Right lobe of liver (tissue), 6 donors: ENCODE measurements around the gene MTREX. TPM values are rescaled to one million over a fixed set of nuclear protein-coding genes. Genes with fewer than 3 reads are reported as not detected.

Experiments
- ATAC-seq, 4 donors: fragments of 200-7000 bp; cut with Tn5 transposase; one replicate each; pipeline ENCODE4 v1.9.1; 2020; ENCODE audit warnings: mild to moderate bottlenecking in 4 of 4, moderate library complexity in 4 of 4
- DNase-seq, 3 donors: peaks; one replicate each; pipeline ENCODE4 v3.0.0-alpha.2; 2020
- H3K27ac ChIP-seq, 3 donors: fragments of 200-600 bp; one replicate each; pipeline ENCODE4 v1.8.0; 2022
- H3K27me3 ChIP-seq, 2 donors: fragments of 200-600 bp; one replicate each; pipeline ENCODE4 v1.8.0; 2022
- H3K36me3 ChIP-seq, 4 donors: fragments of 200-600 bp; sonication (generic) in 1 of 4; one replicate each; pipeline versions ENCODE4 v1.5.1 to v1.8.0; 2017 to 2022; ENCODE audit warnings: control low read depth in 1 of 4
- H3K4me1 ChIP-seq, 4 donors: fragments of 200-600 bp; sonication (generic) in 1 of 4; one replicate each; pipeline versions ENCODE4 v1.5.1 to v1.8.0; 2017 to 2022; ENCODE audit warnings: control low read depth in 1 of 4
- H3K4me3 ChIP-seq, 3 donors: fragments of 200-600 bp; one replicate each; pipeline ENCODE4 v1.8.0; 2022
- H3K9me3 ChIP-seq, 4 donors: fragments of 200-600 bp; sonication (generic) in 1 of 4; one replicate each; pipeline versions ENCODE4 v1.5.1 to v1.8.0; 2017 to 2022; ENCODE audit warnings: control low read depth in 1 of 4
- POLR2A ChIP-seq: fragments of 450-650 bp; IDR thresholded peaks from one replicate; pipeline ENCODE4 v1.6.1; 2017; ENCODE audit warnings: antibody characterized with exemption, mild to moderate bottlenecking
- WGBS: methylation state at CpG from one replicate; pipeline ENCODE4 v1.1.6; 2018; ENCODE audit warnings: low coverage, low lambda C conversion rate; ENCODE audit not compliant: insufficient coverage; ENCODE audit errors: missing lambda C conversion rate; 5-methylcytosine and 5-hydroxymethylcytosine counted together
- intact Hi-C, 2 donors: fragments of 100-400 bp; cut with DNase I; formaldehyde crosslinking; loops; one replicate each; pipeline versions ENCODE4 v1.11.2 to v1.14.1; 2022
- total RNA-seq, 6 experiments: library from RNA; depleted of rRNA in 2 of 6; stranded (reverse); fragments of >200 nt in 2 of 6; fragmentation: NEBNext Ultra II Directional in 3 of 6; extraction: Animal tissue kit (Norgen Biotek cat#: 25700) in 3 of 6; gene quantifications; one replicate each; pipeline versions ENCODE4 v1.1.0 to v1.2.4, GENCODE V29; 2016 to 2023
- TF ChIP-seq, protein P1 (sequence below), 4 donors: fragments of 200-600 bp in 3 of 4; fragments of 450-650 bp in 1 of 4; IDR thresholded peaks; one replicate each; pipeline versions ENCODE4 v1.5.1 to v1.8.0; 2016 to 2022; ENCODE audit warnings: antibody characterized with exemption in 4 of 4, mild to moderate bottlenecking in 2 of 4
- donor health status: DM: no; HTN: yes; CAD: no.
- donor health status: DM: no; HTN: no; CAD: no.
- donor health status: DM: no; HTN: no; CAD: no.
- donor health status: DM: no; HTN: yes; CAD: no.
- donor health status: DM: no; HTN: yes; CAD: no.

The MTREX gene
- total RNA-seq, 6 experiments from 2014 or later, result 24.7 to 42.4 (median 31.9) TPM

DNA sequence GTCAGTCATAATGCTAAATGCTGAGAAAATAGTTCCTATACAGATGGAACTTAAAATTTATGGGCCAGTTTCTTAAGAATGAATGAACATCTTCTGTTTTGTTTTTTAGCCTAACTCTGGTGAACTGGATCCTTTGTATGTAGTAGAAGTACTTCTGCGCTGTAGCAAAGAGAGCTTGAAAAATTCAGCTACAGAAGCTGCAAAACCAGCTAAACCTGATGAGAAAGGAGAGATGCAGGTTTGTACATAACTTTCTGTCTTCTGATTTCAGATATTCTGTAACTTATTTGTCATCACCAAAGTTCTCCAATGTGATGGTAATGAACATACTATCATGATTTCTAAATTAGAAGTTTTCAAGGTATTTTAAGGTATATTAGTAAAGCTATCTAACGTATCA is 80.1 kb downstream of the MTREX start:
- WGBS, result 75% methylated on average over 2 of the region's 2 CpGs
- DNase-seq (no peak), ATAC-seq (no peak)

DNA sequence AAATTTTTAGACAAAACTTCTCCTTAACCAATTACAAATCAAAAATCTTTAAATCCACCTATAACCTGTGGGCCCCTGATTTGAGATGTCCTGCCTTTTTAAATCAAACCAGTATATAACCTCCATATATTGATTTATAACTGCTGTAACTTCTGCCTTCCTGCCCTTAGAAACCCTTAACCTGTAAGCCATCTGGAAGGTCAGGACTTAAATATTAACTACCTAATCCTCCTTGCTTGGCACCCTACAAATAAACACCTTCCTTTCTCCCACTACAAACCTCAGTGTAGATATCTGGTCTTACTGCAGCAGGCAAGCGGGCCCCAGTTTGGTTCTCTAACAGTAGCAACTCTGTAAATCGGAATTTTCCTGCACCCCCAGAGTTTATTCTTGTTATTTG is 83.9 kb downstream of the MTREX start:
- TF ChIP-seq, protein P1, sequence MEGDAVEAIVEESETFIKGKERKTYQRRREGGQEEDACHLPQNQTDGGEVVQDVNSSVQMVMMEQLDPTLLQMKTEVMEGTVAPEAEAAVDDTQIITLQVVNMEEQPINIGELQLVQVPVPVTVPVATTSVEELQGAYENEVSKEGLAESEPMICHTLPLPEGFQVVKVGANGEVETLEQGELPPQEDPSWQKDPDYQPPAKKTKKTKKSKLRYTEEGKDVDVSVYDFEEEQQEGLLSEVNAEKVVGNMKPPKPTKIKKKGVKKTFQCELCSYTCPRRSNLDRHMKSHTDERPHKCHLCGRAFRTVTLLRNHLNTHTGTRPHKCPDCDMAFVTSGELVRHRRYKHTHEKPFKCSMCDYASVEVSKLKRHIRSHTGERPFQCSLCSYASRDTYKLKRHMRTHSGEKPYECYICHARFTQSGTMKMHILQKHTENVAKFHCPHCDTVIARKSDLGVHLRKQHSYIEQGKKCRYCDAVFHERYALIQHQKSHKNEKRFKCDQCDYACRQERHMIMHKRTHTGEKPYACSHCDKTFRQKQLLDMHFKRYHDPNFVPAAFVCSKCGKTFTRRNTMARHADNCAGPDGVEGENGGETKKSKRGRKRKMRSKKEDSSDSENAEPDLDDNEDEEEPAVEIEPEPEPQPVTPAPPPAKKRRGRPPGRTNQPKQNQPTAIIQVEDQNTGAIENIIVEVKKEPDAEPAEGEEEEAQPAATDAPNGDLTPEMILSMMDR (IDR thresholded peaks at IDR 0.05), result no peak
- TF ChIP-seq POLR2A, result no peak
- 72% methylated on average over 2 of the region's 2 CpGs for WGBS
- Histone ChIP-seq H3K36me3 (no peaks in the 10 kb centered on the region), H3K4me1 (peaks cover 0 to 31% (median 12%) of the 10 kb centered on the region in 4 donors), H3K27ac (peak overlapping the region; percentile 72 to 92 (median 74)), H3K4me3 (no peak overlapping the region), H3K27me3 (no peaks in the 10 kb centered on the region), H3K9me3 (no peaks in the 10 kb centered on the region)
- intact Hi-C loops, result no loop called here
- peak; percentile 53 to 75 (median 74) for ATAC-seq
- no peak for DNase-seq

More for the DNA sequence above, 80.1 kb downstream of the MTREX start:
- Histone ChIP-seq H3K4me1 (peaks cover 0 to 41% (median 15%) of the 10 kb centered on the region in 4 donors), H3K27me3 (no peaks in the 10 kb centered on the region), H3K4me3 (no peak overlapping the region), H3K9me3 (no peaks in the 10 kb centered on the region), H3K27ac (peak overlapping the region in 1 of 3 donors; percentile 92), H3K36me3 (no peaks in the 10 kb centered on the region)
- intact Hi-C loops, result no loop called here
- TF ChIP-seq POLR2A, result no peak
- TF ChIP-seq, protein P1 (IDR thresholded peaks at IDR 0.05), result no peak

DNA sequence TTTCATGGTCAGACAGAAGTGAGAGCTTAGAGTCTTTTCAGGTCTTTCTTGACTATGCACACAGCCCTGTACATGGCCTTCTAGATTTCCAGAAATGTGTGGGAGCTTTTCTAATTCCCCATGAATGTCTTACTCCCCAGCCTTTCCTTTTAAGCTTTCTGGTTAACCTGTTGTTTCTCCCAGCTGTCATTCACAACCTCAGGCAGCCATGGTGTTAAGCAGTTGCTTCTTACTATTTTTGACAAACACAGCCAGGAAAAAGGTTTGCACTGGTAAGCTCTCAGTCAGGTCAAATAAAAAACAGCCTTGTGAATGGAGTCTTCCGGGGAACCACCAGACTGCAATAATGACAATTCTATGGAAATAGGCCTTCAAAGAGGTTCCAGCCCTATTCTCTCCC is 84.9 kb downstream of the MTREX start:
- H3K4me3 ChIP-seq, result no peak overlapping the region
- H3K9me3 ChIP-seq, result no peaks in the 10 kb centered on the region
- ATAC-seq, result no peak
- TF ChIP-seq POLR2A, result no peak
- TF ChIP-seq, protein P1 (IDR thresholded peaks at IDR 0.05), result no peak
- H3K36me3 ChIP-seq, result no peaks in the 10 kb centered on the region
- peaks cover 0 to 31% (median 12%) of the 10 kb centered on the region in 4 donors for H3K4me1 ChIP-seq
- no peaks in the 10 kb centered on the region for H3K27me3 ChIP-seq
- WGBS, result 73% methylated on average over 1 of the region's 1 CpG
- no peak overlapping the region for H3K27ac ChIP-seq
- intact Hi-C loops, result no loop called here
- DNase-seq, result no peak

DNA sequence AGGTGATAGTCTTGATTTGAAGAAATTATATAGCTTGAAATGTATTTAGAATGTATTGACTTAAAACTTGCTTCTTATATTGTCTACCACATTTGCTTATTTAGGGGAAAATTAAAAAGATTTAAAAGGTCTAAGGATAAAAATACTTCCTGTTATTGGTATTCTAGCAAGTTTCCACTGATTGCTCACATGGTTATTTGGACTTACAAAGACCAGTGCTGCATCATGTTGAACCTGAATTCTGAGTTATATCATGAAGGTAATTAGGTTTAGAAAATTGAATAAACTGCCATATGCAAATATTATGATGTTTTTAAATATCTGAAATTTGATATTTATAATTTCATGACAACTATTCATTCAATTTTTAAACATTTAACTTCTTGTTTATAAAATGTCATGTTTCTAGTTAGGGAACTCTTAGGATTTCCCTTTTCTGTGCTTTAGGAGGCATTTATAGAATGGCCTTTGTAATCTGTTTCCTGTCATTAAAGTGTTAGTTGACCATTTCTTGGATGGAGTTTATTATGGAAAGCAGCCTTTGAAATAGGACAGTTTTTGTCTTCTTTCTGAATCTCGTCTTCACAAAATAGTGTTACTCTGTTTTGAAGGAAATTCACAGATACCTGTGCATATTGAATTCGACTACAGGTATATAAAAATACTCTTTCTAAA is 85.8 kb downstream of the MTREX start:
- Histone ChIP-seq H3K9me3 (no peaks in the 10 kb centered on the region), H3K4me1 (peaks cover 0 to 31% (median 12%) of the 10 kb centered on the region in 4 donors), H3K27me3 (no peaks in the 10 kb centered on the region), H3K4me3 (no peak overlapping the region), H3K27ac (no peak overlapping the region), H3K36me3 (no peaks in the 10 kb centered on the region)
- ATAC-seq (no peak), DNase-seq (no peak)
- 39% methylated on average over 2 of the region's 2 CpGs for WGBS
- intact Hi-C loops, result no loop called here
- TF ChIP-seq POLR2A, result no peak
- TF ChIP-seq, protein P1 (IDR thresholded peaks at IDR 0.05), result no peak
